NT2/D1 (cell line): ENCODE results near the gene ETF1.

Source experiments
- SUZ12 ChIP-seq: IDR thresholded peaks from 2 replicates; pipeline ENCODE4 v1.6.1; 2011; ENCODE audit not compliant: insufficient read length, insufficient read depth; ENCODE audit errors: extremely low read depth
- YY1 ChIP-seq: IDR thresholded peaks from 2 replicates; pipeline ENCODE4 v1.6.1; 2011; ENCODE audit not compliant: insufficient read length, insufficient read depth
- ZNF274 ChIP-seq: IDR thresholded peaks from 2 replicates; pipeline ENCODE4 v1.6.1; 2011; ENCODE audit warnings: mild to moderate bottlenecking, low read depth, low read length

GRCh38 chr5:138569782-138570181 is 26.7 kb upstream of the ETF1 start:
- TF ChIP-seq ZNF274 (no peak), YY1 (no peak), SUZ12 (no peak)
